Measurements from ENCODE around the gene COL4A2.
"Not testable (repeated sequence)": the region's sequence is repeated elsewhere in the genome, so short reads cannot be mapped to it uniquely, and the experiment has no call there.

Gene COL4A2

GRCh38 chr13:110475550-110476219 lies 168.6 kb downstream of the COL4A2 start:
- no peak for DNase-seq (ENCODE audit: low read depth)

- no peak for DNase-seq (ENCODE audit: low read depth)
Measured at GRCh38 chr13:110476220-110476617, 169.1 kb downstream of the COL4A2 start.

GRCh38 chr13:110477706-110478245 lies 170.7 kb downstream of the COL4A2 start:
- no peak for DNase-seq (ENCODE audit: low read depth)

GRCh38 chr13:110478405-110479214 lies 171.5 kb downstream of the COL4A2 start:
- no peak for DNase-seq (ENCODE audit: low read depth)

- DNase-seq (ENCODE audit: low read depth): no peak
Measured at GRCh38 chr13:110479215-110479545, 172.1 kb downstream of the COL4A2 start.

- no peak for DNase-seq (ENCODE audit: low read depth)
Measured at GRCh38 chr13:110479648-110480047, 172.6 kb downstream of the COL4A2 start.

GRCh38 chr13:110480161-110480560 lies 173.1 kb downstream of the COL4A2 start:
- no peak for DNase-seq (ENCODE audit: low read depth)

- DNase-seq (ENCODE audit: low read depth): no peak
Measured at GRCh38 chr13:110483386-110483968, 176.4 kb downstream of the COL4A2 start.

GRCh38 chr13:110484290-110485048 lies 177.4 kb downstream of the COL4A2 start:
- DNase-seq (ENCODE audit: low read depth): no peak

- DNase-seq (ENCODE audit: low read depth): no peak
Measured at GRCh38 chr13:110485604-110486003, 178.5 kb downstream of the COL4A2 start.

GRCh38 chr13:110486061-110486715 lies 179.1 kb downstream of the COL4A2 start:
- no peak for DNase-seq (ENCODE audit: low read depth)

GRCh38 chr13:110486880-110487279 lies 179.8 kb downstream of the COL4A2 start:
- DNase-seq (ENCODE audit: low read depth): not testable (repeated sequence)

GRCh38 chr13:110490009-110490770 lies 183.1 kb downstream of the COL4A2 start:
- DNase-seq (ENCODE audit: low read depth): no peak

- no peak for DNase-seq (ENCODE audit: low read depth)
Measured at GRCh38 chr13:110491869-110492678, 185.0 kb downstream of the COL4A2 start.

- DNase-seq (ENCODE audit: low read depth): no peak
Measured at GRCh38 chr13:110492679-110493593, 185.9 kb downstream of the COL4A2 start.

GRCh38 chr13:110493613-110494012 lies 186.5 kb downstream of the COL4A2 start:
- DNase-seq (ENCODE audit: low read depth): no peak

GRCh38 chr13:110495376-110495775 lies 188.3 kb downstream of the COL4A2 start:
- DNase-seq (ENCODE audit: low read depth): no peak

- no peak for DNase-seq (ENCODE audit: low read depth)
Measured at GRCh38 chr13:110495881-110496280, 188.8 kb downstream of the COL4A2 start.

- DNase-seq (ENCODE audit: low read depth): no peak
Measured at GRCh38 chr13:110496281-110496680, 189.2 kb downstream of the COL4A2 start.
